HG02623 (cell line): ENCODE results near the gene RCCD1.
"Not testable (repeated sequence)": the region's sequence is repeated elsewhere in the genome, so short reads cannot be mapped to it uniquely, and the experiment has no call there.

Experiments
- ATAC-seq: cut with Tn5 transposase; IDR thresholded peaks from one replicate; pipeline ENCODE4 v1.9.1; 2021; ENCODE audit warnings: moderate library complexity; ENCODE audit not compliant: unreplicated experiment

The RCCD1 gene

GRCh38 chr15:90954712-90955623 lies at the start of gene RCCD1:
Gene RCCD1 (plus strand): TSS chr15:90954884. CDS start chr15:90956735, 1,851 bp downstream.
- ATAC-seq: peak; percentile 96

- ATAC-seq: no peak
These were observed 49.1 kb upstream of the RCCD1 start for GRCh38 chr15:90905306-90906180.

- no peak for ATAC-seq
These were observed 48.4 kb upstream of the RCCD1 start for GRCh38 chr15:90906181-90906849.

GRCh38 chr15:90907051-90907660 lies 47.5 kb upstream of the RCCD1 start:
- ATAC-seq: no peak

GRCh38 chr15:90907838-90908507 lies 46.7 kb upstream of the RCCD1 start:
- ATAC-seq: no peak

GRCh38 chr15:90909449-90909848 lies 45.2 kb upstream of the RCCD1 start:
- not testable (repeated sequence) for ATAC-seq

GRCh38 chr15:90909976-90910375 lies 44.7 kb upstream of the RCCD1 start:
- no peak for ATAC-seq

GRCh38 chr15:90910441-90911301 lies 44.0 kb upstream of the RCCD1 start:
- no peak for ATAC-seq

GRCh38 chr15:90911302-90911623 lies 43.4 kb upstream of the RCCD1 start:
- ATAC-seq: no peak

GRCh38 chr15:90911906-90912769 lies 42.5 kb upstream of the RCCD1 start:
- no peak for ATAC-seq

GRCh38 chr15:90912770-90913075 lies 42.0 kb upstream of the RCCD1 start:
- ATAC-seq: no peak

- no peak for ATAC-seq
These were observed 41.2 kb upstream of the RCCD1 start for GRCh38 chr15:90913398-90913944.

GRCh38 chr15:90914305-90915080 lies 40.2 kb upstream of the RCCD1 start:
- no peak for ATAC-seq

- ATAC-seq: no peak
These were observed 39.4 kb upstream of the RCCD1 start for GRCh38 chr15:90915216-90915807.

- ATAC-seq: no peak
These were observed 38.8 kb upstream of the RCCD1 start for GRCh38 chr15:90915808-90916440.

GRCh38 chr15:90916461-90916860 lies 38.2 kb upstream of the RCCD1 start:
- ATAC-seq: no peak

- no peak for ATAC-seq
These were observed 37.1 kb upstream of the RCCD1 start for GRCh38 chr15:90917569-90917968.
